ENCODE results near the gene JMJD1C.

The JMJD1C gene

GRCh38 chr10:63438506-63439498, 27.0 kb downstream of the JMJD1C start:
- no peak for DNase-seq (ENCODE audit: low read depth)

DNA sequence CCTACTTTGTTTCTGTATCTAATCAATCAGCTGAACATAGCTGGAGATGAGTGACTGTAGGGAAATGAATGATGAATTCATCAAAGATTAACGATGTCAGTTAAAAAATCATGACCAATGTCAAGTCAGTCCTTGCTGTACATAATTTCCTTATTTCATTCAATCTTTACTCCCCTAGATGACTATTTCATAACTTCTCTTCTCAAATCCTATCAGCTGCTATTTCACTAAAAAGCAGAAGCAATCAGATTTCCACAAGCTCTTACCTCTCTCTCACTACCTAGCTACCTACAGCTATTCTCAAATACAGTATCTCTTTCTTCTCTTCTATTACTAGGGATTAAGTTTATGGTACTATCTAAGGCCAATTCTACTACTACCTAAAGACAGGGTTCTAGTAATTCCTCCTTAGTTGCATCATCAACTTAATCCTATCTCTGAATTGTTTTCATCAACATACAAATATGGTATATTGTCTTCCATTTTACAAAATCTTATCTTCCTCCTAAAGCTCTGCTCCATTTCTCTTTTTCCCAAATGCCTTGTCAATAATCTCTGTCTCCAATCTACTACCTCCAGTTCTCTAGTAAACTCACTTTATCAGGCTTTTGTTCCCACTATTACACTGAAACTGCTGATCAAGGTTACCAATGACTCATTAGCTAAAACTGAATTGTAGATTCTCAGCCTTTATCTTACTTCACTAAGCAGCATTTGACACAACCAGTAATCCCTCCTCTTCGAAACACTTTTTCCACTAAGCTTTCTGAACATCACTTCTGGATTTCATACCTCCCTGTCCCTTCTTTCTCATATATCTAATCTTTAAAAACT, 28.4 kb downstream of the JMJD1C start:
- no peak for DNase-seq (ENCODE audit: low read depth)

DNA sequence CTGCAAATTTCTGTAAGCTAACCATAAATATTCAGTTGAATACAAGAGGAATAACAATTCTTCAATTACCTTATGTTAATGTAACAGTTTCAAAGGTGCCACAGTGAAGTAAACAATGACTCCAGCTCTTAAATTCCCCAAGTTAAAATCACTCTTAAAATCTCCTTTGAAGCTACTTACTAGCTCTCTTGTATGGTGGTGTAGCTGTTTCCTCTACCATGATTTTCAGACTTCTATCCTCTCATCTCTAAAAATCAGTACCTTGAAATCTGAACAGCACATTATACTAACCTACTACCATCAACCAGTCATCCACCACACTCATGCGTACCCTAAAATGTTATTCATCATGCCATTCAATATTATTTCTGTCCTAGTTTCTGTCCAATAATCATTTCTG, 29.6 kb downstream of the JMJD1C start:
- DNase-seq (ENCODE audit: low read depth) = no peak

- no peak for DNase-seq (ENCODE audit: low read depth)
These were observed 30.6 kb downstream of the JMJD1C start for GRCh38 chr10:63434866-63435854.

DNA sequence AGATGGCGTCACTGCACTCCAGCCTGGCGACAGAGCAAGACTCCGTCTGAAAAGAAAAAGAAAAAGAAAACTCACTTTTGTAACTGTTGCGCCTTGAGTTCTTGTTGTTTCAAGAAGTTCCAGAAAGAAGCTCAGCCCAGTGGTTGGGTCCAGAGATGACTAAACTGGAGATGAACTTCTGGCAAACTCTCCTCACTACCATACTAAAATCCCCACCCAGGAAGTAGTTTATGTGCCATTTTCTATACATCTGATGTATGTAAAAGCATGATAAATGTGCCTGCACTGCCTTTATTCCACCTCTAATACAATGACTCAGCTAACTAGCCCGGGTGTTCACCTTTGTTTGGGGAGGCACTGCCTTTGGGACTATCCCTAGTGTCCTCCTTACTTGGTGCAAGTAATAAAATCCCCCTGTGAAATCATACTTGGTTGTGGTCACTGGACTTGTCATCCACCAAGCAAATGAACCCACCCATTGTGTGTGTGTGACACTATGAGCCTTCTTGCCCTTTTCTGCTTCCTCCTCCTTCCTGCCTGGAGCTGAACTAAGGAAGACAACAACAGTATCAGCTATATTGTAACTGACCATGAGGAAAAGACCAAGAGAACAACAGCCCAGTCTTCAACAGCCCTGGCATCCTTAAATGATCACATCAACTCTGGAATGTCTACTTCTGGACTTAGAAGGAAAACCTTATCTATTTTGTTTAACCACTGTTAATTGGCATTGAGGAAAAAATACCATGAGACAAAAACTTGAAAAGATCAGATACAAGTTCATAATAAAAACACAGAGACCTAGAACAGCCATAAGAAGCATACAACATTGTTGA, 33.6 kb downstream of the JMJD1C start:
- DNase-seq (ENCODE audit: low read depth) = no peak

GRCh38 chr10:63430999-63431356, 34.8 kb downstream of the JMJD1C start:
- DNase-seq (ENCODE audit: low read depth) = no peak

DNA sequence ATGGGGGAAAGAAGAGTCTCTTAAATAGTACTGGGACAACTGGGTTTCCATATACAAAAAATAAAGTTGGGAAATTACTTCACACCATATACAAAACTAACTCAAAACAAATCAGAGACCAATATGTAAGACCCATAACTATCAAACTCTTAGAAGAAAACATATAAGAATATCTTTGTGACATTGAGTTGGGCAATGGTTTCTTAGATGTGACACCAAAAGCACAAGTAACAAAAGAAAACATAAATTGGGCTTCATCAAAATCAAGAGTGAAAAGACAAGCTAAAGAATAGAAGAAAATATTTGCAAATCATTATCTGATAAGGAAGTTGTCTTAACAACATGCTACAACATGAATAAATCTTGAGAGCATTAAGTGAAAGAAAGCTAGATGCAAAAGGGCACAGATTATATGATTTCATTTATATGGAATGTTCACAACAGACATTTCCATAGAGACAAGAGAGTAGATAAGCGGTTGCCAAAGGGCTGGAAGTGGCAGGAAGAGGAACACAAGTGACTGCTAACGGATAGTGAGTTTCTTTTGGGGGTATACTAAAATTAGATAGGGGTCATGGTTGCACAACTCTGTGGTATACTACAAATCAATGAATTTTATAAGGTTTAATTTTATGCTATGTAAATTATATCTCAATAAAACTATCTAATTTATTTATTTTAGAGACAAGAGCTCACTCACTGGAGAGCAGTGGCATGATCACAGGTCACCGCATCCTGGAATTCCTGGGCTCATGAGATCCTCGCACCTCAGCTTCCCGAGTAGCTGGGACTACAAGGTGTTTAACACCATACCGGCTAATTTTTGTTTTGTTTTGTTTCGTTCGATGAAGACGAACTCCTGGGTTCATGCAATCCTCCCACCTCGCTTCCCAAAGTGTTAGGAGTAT, 35.4 kb downstream of the JMJD1C start:
- DNase-seq (ENCODE audit: low read depth) = no peak

GRCh38 chr10:63429281-63429680, 36.5 kb downstream of the JMJD1C start:
- no peak for DNase-seq (ENCODE audit: low read depth)

GRCh38 chr10:63427013-63427412, 38.8 kb downstream of the JMJD1C start:
- DNase-seq (ENCODE audit: low read depth) = no peak

DNA sequence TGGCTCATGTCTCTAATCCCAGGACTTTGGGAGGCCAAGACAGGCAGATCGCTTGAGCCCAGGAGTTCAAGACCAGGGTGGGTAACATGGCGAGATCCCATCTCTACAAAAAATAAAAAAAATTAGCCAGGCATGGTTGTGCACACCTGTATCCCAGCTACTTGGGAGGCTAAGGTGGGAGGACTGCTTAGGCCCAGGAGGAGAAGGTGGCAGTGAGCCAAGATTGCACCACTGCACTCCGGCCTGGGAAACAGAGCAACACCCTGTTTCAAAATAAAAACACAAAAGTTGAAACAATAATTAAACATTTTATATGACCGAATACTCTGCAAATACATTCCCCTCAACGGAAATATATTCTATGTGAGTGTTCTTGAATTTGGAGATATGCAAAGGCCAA, 40.3 kb downstream of the JMJD1C start:
- no peak for DNase-seq (ENCODE audit: low read depth)

DNA sequence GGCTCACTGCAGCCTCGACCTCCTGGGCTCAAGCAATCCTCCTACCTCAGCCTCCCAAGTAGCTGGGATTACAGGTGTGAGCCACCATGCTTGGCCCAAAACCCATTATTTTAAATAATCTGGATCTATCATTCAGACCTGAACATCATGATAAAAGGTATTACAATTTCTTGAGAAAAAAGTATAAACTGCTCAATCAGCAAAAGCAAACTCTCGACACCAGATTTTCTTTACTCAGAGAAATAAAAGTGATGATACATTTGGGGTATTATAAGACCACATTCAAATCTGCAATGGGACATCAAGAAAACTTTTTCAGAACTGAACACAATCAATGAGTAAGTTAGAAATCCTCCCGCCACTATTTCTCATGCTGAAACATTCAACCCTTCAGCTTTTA, 41.2 kb downstream of the JMJD1C start:
- no peak for DNase-seq (ENCODE audit: low read depth)

- DNase-seq (ENCODE audit: low read depth) = no peak
These were observed 42.3 kb downstream of the JMJD1C start for GRCh38 chr10:63423494-63423893.

- DNase-seq (ENCODE audit: low read depth) = no peak
These were observed 44.2 kb downstream of the JMJD1C start for GRCh38 chr10:63421591-63421990.

- no peak for DNase-seq (ENCODE audit: low read depth)
These were observed 49.4 kb downstream of the JMJD1C start for GRCh38 chr10:63416376-63416775.

GRCh38 chr10:63415640-63416244, 50.0 kb downstream of the JMJD1C start:
- no peak for DNase-seq (ENCODE audit: low read depth)

DNA sequence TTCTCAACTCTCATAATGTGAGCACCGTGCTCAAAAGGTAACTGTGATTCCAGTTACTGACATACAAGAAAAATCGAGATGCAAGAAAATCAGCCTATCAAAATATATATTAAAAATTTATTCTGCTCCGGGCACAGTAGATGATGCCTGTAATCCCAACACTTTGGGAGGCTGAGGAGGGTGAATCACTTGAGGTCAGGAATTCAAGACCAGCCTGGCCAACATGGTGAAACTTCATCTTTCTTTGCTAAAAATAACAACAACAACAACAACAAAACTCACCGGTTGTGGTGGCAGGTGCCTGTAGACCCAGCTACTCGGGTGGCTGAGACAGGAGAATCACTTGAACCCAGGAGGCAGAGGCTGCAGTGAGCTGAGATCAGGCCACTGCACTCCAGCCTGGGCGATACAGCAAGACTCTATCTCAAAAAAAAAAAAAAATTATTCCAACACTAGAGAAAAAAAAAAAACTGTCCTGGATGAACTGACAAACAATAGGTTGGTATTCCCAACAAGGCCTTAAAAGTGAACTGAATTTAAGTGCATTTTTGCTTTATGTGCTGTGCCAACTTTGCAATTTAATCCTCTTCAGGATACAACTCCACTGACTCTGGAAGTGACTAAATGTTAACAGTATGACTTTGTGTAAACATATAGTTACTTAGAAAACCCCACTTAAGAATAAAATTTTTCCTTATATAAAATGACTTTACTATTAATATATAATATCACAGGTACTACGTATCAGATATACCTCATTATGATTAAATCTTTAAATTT, 51.1 kb downstream of the JMJD1C start:
- DNase-seq (ENCODE audit: low read depth) = no peak

- no peak for DNase-seq (ENCODE audit: low read depth)
These were observed 52.3 kb downstream of the JMJD1C start for GRCh38 chr10:63413429-63413828.

DNA sequence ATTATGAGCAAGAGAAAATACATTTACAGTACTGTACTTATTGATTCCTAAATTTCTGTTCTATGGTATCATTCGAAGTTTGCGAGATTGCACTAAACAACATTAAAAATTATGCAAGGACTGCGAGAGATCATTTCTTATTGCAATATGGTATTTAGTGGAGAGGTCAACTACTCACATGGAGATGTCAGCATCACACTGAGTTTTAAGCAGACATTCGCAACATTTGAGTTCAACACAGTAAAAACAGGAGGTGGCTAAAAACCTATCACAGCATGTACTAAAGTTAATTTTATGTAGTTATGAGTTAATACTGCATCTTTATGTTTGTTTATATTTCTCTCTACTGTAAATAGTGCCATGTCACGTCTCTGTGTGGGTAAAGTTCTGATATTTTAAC, 53.5 kb downstream of the JMJD1C start:
- DNase-seq (ENCODE audit: low read depth) = no peak
